Gastrocnemius medialis (tissue), 4 donors: ENCODE results near the gene KRTAP12-4. TPM values are rescaled to one million over a fixed set of nuclear protein-coding genes. Genes with fewer than 3 reads are reported as not detected.
"Not testable (repeated sequence)": the region's sequence is repeated elsewhere in the genome, so short reads cannot be mapped to it uniquely, and the experiment has no call there.

Experiments used
- ATAC-seq, 2 donors: fragments of 150-250 bp; one replicate each; pipeline ENCODE4 v1.9.1; 2016
- DNase-seq, 2 donors: peaks; one replicate each; pipeline ENCODE4 v3.0.0-alpha.2; 2019
- H3K27ac ChIP-seq, 4 donors: fragments of 200-600 bp; sonication (generic); 1 replicate in 1 of 4; 2 replicates in 3 of 4; pipeline ENCODE4 v1.5.1; 2016 to 2018; ENCODE audit warnings: mild to moderate bottlenecking in 2 of 4, moderate library complexity in 1 of 4
- H3K27me3 ChIP-seq, 3 donors: fragments of 200-600 bp; sonication (generic) in 2 of 3; 1 replicate in 1 of 3; 2 replicates in 2 of 3; pipeline versions ENCODE4 v1.5.1 to v1.6.0; 2016 to 2019; ENCODE audit warnings: mild to moderate bottlenecking in 1 of 3, moderate library complexity in 1 of 3
- H3K36me3 ChIP-seq, 2 donors: fragments of 200-600 bp; sonication (generic) in 1 of 2; one replicate each; pipeline ENCODE4 v1.5.1; 2017 to 2018
- H3K4me1 ChIP-seq, 2 donors: fragments of 200-600 bp; sonication (generic) in 1 of 2; one replicate each; pipeline ENCODE4 v1.5.1; 2016 to 2017; ENCODE audit warnings: mild to moderate bottlenecking in 2 of 2
- H3K4me3 ChIP-seq, 4 donors: fragments of 200-600 bp; sonication (generic) in 3 of 4; 1 replicate in 1 of 4; 2 replicates in 3 of 4; pipeline ENCODE4 v1.5.1; 2016 to 2019; ENCODE audit warnings: mild to moderate bottlenecking in 2 of 4
- H3K9me3 ChIP-seq, 3 donors: fragments of 200-600 bp; sonication (generic) in 2 of 3; 1 replicate in 1 of 3; 2 replicates in 2 of 3; pipeline ENCODE4 v1.5.1; 2016 to 2019
- POLR2A ChIP-seq, 2 donors: fragments of 450-650 bp; IDR thresholded peaks; one replicate each; pipeline ENCODE4 v1.6.1; 2017; ENCODE audit warnings: antibody characterized with exemption in 2 of 2, mild to moderate bottlenecking in 2 of 2, moderate library complexity in 2 of 2
- in situ Hi-C, 4 donors: fragments of 200-750 bp; cut with MboI; loops; one replicate each; pipeline versions ENCODE4 v1.15.0 to v1.8.0; 2017; ENCODE audit warnings: low sequenced_read_pairs in 4 of 4
- intact Hi-C: fragments of 100-400 bp; cut with DNase I; formaldehyde crosslinking; loops from one replicate; pipeline ENCODE4 v1.15.1; 2023; ENCODE audit warnings: low total_unique reads
- total RNA-seq, 4 donors: library from RNA; depleted of rRNA; stranded (reverse); fragments of >200 nt; gene quantifications; one replicate each; pipeline versions ENCODE4 v1.1.0 to v1.2.3, GENCODE V29; 2016
- TF ChIP-seq, protein P1 (sequence below), 5 experiments: fragments of 450-650 bp in 3 of 5; fragments of 200-600 bp in 2 of 5; sonication (generic) in 2 of 5; IDR thresholded peaks in 4 of 5; conservative IDR thresholded peaks in 1 of 5; 1 replicate in 4 of 5; 2 replicates in 1 of 5; pipeline ENCODE4 v1.5.1; 2016 to 2019; ENCODE audit warnings: antibody characterized with exemption in 5 of 5, mild to moderate bottlenecking in 3 of 5, moderate library complexity in 3 of 5

The KRTAP12-4 gene
- total RNA-seq, 4 donors from 2014 or later: not detected

DNA sequence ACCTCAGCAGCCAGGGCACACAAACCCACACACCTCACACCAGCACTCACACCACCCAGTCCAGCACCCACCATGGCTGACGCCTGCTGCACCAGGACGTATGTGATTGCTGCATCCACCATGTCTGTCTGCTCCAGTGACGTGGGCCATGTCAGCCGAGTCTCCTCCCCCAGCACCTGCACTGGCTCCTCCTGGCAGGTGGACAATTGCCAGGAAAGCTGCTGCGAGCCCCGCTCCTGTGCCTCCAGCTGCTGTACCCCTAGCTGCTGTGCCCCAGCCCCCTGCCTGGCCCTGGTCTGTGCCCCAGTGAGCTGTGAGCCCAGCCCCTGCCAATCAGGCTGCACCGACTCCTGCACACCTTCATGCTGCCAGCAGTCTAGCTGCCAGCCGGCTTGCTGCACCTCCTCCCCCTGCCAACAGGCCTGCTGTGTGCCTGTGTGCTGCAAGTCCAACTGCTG, 42.4 kb downstream of the KRTAP12-4 start, which contains the start of gene KRTAP10-8:
TSS of gene KRTAP10-8 (plus strand) at position 51 of the 458 bp plus-strand sequence. CDS start at position 73, 22 bp downstream.
- Histone ChIP-seq H3K27ac (no peak within 1 kb of the TSS), H3K27me3 (peaks cover 5 to 11% (median 5%) of the 10 kb centered on the region in 3 donors), H3K9me3 (no peaks in the 10 kb centered on the region), H3K36me3 (no peaks in the 10 kb centered on the region), H3K4me1 (no peaks in the 10 kb centered on the region), H3K4me3 (no peak within 1 kb of the TSS)
- TF ChIP-seq POLR2A (IDR thresholded peaks at IDR 0.05): no peak
- TF ChIP-seq, protein P1, sequence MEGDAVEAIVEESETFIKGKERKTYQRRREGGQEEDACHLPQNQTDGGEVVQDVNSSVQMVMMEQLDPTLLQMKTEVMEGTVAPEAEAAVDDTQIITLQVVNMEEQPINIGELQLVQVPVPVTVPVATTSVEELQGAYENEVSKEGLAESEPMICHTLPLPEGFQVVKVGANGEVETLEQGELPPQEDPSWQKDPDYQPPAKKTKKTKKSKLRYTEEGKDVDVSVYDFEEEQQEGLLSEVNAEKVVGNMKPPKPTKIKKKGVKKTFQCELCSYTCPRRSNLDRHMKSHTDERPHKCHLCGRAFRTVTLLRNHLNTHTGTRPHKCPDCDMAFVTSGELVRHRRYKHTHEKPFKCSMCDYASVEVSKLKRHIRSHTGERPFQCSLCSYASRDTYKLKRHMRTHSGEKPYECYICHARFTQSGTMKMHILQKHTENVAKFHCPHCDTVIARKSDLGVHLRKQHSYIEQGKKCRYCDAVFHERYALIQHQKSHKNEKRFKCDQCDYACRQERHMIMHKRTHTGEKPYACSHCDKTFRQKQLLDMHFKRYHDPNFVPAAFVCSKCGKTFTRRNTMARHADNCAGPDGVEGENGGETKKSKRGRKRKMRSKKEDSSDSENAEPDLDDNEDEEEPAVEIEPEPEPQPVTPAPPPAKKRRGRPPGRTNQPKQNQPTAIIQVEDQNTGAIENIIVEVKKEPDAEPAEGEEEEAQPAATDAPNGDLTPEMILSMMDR (IDR thresholded peaks at IDR 0.05 in 4 of 5, conservative IDR thresholded peaks at IDR 0.05 in 1 of 5): no peak
- intact Hi-C loops (no loop called here), in situ Hi-C loops (no loop called here)
- no peak for ATAC-seq
- DNase-seq: no peak

GRCh38 chr21:44611551-44611950, 42.9 kb downstream of the KRTAP12-4 start:
- in situ Hi-C loops: no loop called here
- intact Hi-C loops: no loop called here
- no peak for ATAC-seq
- no peak for DNase-seq
- Histone ChIP-seq H3K27ac (no peak overlapping the region), H3K36me3 (no peaks in the 10 kb centered on the region), H3K9me3 (no peaks in the 10 kb centered on the region), H3K4me1 (no peaks in the 10 kb centered on the region), H3K4me3 (no peak overlapping the region), H3K27me3 (peaks cover 5 to 11% (median 5%) of the 10 kb centered on the region in 3 donors)
- TF ChIP-seq POLR2A (IDR thresholded peaks at IDR 0.05): no peak
- TF ChIP-seq, protein P1 (IDR thresholded peaks at IDR 0.05 in 4 of 5, conservative IDR thresholded peaks at IDR 0.05 in 1 of 5): no peak

DNA sequence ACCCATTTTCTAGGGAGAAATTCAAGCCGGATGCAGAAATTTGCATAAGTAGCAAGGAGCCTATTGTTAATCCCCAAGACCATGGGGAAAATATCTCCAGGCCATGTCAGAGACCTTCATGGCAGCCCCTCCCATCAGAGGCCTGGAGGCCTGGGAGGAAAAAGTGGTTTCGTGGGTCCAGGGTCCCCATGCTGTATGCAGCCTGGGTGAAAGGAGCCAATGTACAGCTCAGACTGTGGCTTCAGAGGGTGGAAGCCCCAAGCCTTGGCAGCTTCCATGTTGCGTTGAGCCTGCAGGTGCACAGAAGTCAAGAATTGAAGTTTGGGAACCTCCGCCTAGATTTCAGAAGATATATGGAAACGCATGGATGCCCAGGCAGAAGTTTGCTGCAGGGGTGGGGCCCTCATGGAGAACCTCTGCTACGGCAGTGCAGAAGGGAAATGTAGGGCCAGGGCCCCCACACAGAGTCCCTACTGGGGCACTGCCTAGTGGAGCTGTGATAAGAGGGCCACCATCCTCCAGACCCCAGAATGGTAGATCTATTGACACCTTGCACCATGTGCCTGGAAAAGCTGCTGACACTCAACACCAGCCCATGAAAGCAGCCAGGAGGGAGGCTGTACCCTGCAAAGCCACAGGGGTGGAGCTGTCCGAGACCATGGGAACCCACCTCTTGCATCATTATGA, 44.2 kb downstream of the KRTAP12-4 start:
- H3K9me3 ChIP-seq, DNase-seq, H3K36me3 ChIP-seq, H3K4me1 ChIP-seq, intact Hi-C loops, in situ Hi-C loops, H3K27ac ChIP-seq, ATAC-seq, H3K4me3 ChIP-seq: not testable (repeated sequence)
- peaks cover 3 to 11% (median 5%) of the 10 kb centered on the region in 3 donors for H3K27me3 ChIP-seq

DNA sequence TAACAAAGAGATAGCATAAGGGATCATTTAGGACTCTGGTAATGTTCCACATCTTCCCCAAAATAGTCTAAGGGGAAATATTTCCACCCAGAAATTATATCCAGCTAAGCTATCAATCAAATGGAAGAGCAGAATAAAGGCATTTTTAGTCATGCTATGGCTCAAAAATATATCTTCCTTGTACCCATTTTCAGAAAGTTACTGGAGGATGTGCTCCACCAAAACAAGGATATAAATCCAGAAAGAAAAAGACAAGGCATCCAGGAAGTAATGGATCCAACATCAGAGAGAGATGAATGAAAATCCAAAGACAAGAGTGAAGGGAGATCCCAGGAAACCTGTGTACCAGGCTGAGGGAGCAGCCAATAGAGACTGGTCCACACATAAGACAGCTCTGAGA, 45.3 kb downstream of the KRTAP12-4 start:
- Histone ChIP-seq H3K4me1 (no peaks in the 10 kb centered on the region), H3K27me3 (peaks cover 0 to 10% (median 3%) of the 10 kb centered on the region in 3 donors), H3K27ac (no peak overlapping the region), H3K9me3 (no peaks in the 10 kb centered on the region), H3K4me3 (no peak overlapping the region), H3K36me3 (no peaks in the 10 kb centered on the region)
- no peak for DNase-seq
- TF ChIP-seq POLR2A (IDR thresholded peaks at IDR 0.05): no peak
- TF ChIP-seq, protein P1 (IDR thresholded peaks at IDR 0.05 in 4 of 5, conservative IDR thresholded peaks at IDR 0.05 in 1 of 5): no peak
- intact Hi-C loops (no loop called here), in situ Hi-C loops (no loop called here)
- ATAC-seq: no peak

GRCh38 chr21:44606495-44606894, 48.0 kb downstream of the KRTAP12-4 start:
- Histone ChIP-seq H3K27me3 (peaks cover 6 to 24% (median 7%) of the 10 kb centered on the region in 3 donors), H3K27ac (no peak overlapping the region), H3K4me3 (no peak overlapping the region), H3K9me3 (no peaks in the 10 kb centered on the region), H3K4me1 (no peaks in the 10 kb centered on the region), H3K36me3 (no peaks in the 10 kb centered on the region)
- DNase-seq (no peak), ATAC-seq (no peak)
- in situ Hi-C loops: no loop called here
- intact Hi-C loops: no loop called here
- TF ChIP-seq, protein P1 (IDR thresholded peaks at IDR 0.05 in 4 of 5, conservative IDR thresholded peaks at IDR 0.05 in 1 of 5): no peak
- no peak for TF ChIP-seq POLR2A (IDR thresholded peaks at IDR 0.05)

Other genes with a start within 250 kb of the KRTAP12-4 start
- gene LRRC3, start 199.1 kb downstream of the KRTAP12-4 start, total RNA-seq: under 1 TPM; 0.36 to 0.70 (median 0.55) TPM
- not detected for gene KRTAP10-1, start 114.5 kb downstream of the KRTAP12-4 start, total RNA-seq
- not detected for gene KRTAP10-2, start 103.2 kb downstream of the KRTAP12-4 start, total RNA-seq
- not detected for gene KRTAP10-3, start 95.9 kb downstream of the KRTAP12-4 start, total RNA-seq
- not detected for gene KRTAP10-4, start 80.9 kb downstream of the KRTAP12-4 start, total RNA-seq
- gene KRTAP10-5, start 74.1 kb downstream of the KRTAP12-4 start, total RNA-seq: not detected
- gene KRTAP10-6, start 62.2 kb downstream of the KRTAP12-4 start, total RNA-seq: not detected
- not detected for gene KRTAP10-7, start 54.1 kb downstream of the KRTAP12-4 start, total RNA-seq
- not detected for gene KRTAP10-8, start 42.6 kb downstream of the KRTAP12-4 start, total RNA-seq
- not detected for gene KRTAP10-9, start 27.6 kb downstream of the KRTAP12-4 start, total RNA-seq
- not detected for gene KRTAP10-10, start 17.3 kb downstream of the KRTAP12-4 start, total RNA-seq
- gene KRTAP10-11, start 8.2 kb downstream of the KRTAP12-4 start, total RNA-seq: not detected
- gene KRTAP12-3, start 3.3 kb upstream of the KRTAP12-4 start, total RNA-seq: not detected
- not detected for gene KRTAP12-2, start 12.3 kb upstream of the KRTAP12-4 start, total RNA-seq
- gene KRTAP12-1, start 27.5 kb upstream of the KRTAP12-4 start, total RNA-seq: not detected
- not detected for gene KRTAP10-12, start 42.5 kb upstream of the KRTAP12-4 start, total RNA-seq
- not detected for gene TSPEAR, start 56.9 kb upstream of the KRTAP12-4 start, total RNA-seq
- 10 to 100 TPM; 64.2 to 83.8 (median 73.3) TPM for gene UBE2G2, start 147.2 kb upstream of the KRTAP12-4 start, total RNA-seq
- 10 to 100 TPM; 49.0 to 85.9 (median 63.7) TPM for gene SUMO3, start 163.4 kb upstream of the KRTAP12-4 start, total RNA-seq
- gene PTTG1IP, start 219.0 kb upstream of the KRTAP12-4 start, total RNA-seq: 100 to 1,000 TPM; 116 to 217 (median 127) TPM